Fibroblast of the aortic adventitia (primary cell): ENCODE results near the gene CHKA. TPM values are rescaled to one million over a fixed set of nuclear protein-coding genes. Genes with fewer than 3 reads are reported as not detected.

ENCODE experiments used
- DNase-seq: peaks from one replicate; pipeline ENCODE4 v3.0.0-alpha.2; 2010; ENCODE audit warnings: low read depth
- H3K4me3 ChIP-seq: 2 replicates; pipeline ENCODE4 v1.5.1; 2011; ENCODE audit warnings: low read depth, mild to moderate bottlenecking, control low read depth, low read length, moderate library complexity
- CTCF ChIP-seq: IDR thresholded peaks from 2 replicates; pipeline ENCODE4 v1.5.1; 2011; ENCODE audit warnings: mild to moderate bottlenecking, low read length, control low read depth, inconsistent platforms; ENCODE audit not compliant: insufficient read depth
- total RNA-seq: library from RNA; depleted of rRNA; stranded (reverse); fragments of >200 nt; gene quantifications from 2 replicates; pipeline ENCODE4 v1.2.3, GENCODE V29; 2012; ENCODE audit warnings: low replicate concordance

CHKA gene
- total RNA-seq, 1 donor, result 5.2 TPM

GRCh38 chr11:68077617-68078582 lies 43.3 kb downstream of the CHKA start:
- no peak overlapping the region for H3K4me3 ChIP-seq
- DNase-seq, result no peak

GRCh38 chr11:68076371-68077042 lies 44.7 kb downstream of the CHKA start:
- no peak for DNase-seq
- peak; percentile 11 for TF ChIP-seq CTCF
- H3K4me3 ChIP-seq, result no peak overlapping the region

More at GRCh38 chr11:68077617-68078582, 43.3 kb downstream of the CHKA start:
- no peak for TF ChIP-seq CTCF

GRCh38 chr11:68074584-68075352 lies 46.4 kb downstream of the CHKA start:
- H3K4me3 ChIP-seq, result no peak overlapping the region
- DNase-seq, result no peak
- no peak for TF ChIP-seq CTCF

- DNase-seq, result no peak
- H3K4me3 ChIP-seq, result no peak overlapping the region
- TF ChIP-seq CTCF, result no peak
Observed at GRCh38 chr11:68071281-68072048, 49.7 kb downstream of the CHKA start.

- H3K4me3 ChIP-seq, result no peak overlapping the region
- no peak for TF ChIP-seq CTCF
- no peak for DNase-seq
Observed at GRCh38 chr11:68067991-68068390, 53.2 kb downstream of the CHKA start.

- no peak overlapping the region for H3K4me3 ChIP-seq
- no peak for TF ChIP-seq CTCF
- no peak for DNase-seq
Observed at GRCh38 chr11:68066742-68067141, 54.4 kb downstream of the CHKA start.
